HepG2 (cell line): ENCODE results near the gene GALNT10. TPM values are rescaled to one million over a fixed set of nuclear protein-coding genes. Genes with fewer than 3 reads are reported as not detected.

Experiments
- ATAC-seq: fragments of 200-7000 bp; cut with Tn5 transposase; 3 replicates; pipeline ENCODE4 v1.9.1; 2020; ENCODE audit warnings: mild to moderate bottlenecking, moderate library complexity
- BruUV-seq: library from RNA; stranded (reverse); fragments of 400-500 nt; replicated peaks from 2 replicates; lab custom pipeline; 2021; lab: Mats Ljungman, UMichigan
- CTCF ChIA-PET: fragments of 300-600 bp; formaldehyde crosslinking; extraction: SDS; loops from one replicate; lab custom pipeline; 2021; ENCODE audit warnings: low total read pairs, inconsistent platforms, low intra/inter-chr PET ratio; lab: Yijun Ruan, JAX
- POLR2A ChIA-PET: fragments of 350-600 bp; sonication (Branson Sonifier 250); formaldehyde crosslinking; loops from one replicate; lab custom pipeline; 2020; ENCODE audit warnings: antibody characterized with exemption, inconsistent platforms; lab: Yijun Ruan, JAX
- DNase-seq: peaks from one replicate; pipeline ENCODE4 v3.0.0-alpha.2; 2015; ENCODE audit warnings: low spot score
- FAIRE-seq: peaks from 3 replicates; lab custom pipeline; 2011; peaks lifted over from hg19 to GRCh38; lab: Jason Lieb, UNC
- H2AFZ ChIP-seq: one replicate; pipeline ENCODE4 v1.6.1; 2011; ENCODE audit warnings: low read length, inconsistent platforms
- H3K27ac ChIP-seq: fragments of 300-600 bp; 3 replicates; pipeline ENCODE4 v1.8.0; 2011; ENCODE audit warnings: mixed run types, mild to moderate bottlenecking, mixed read lengths, low read length, inconsistent platforms; ENCODE audit not compliant: insufficient read depth; ENCODE audit errors: extremely low read length
- H3K27me3 ChIP-seq, 2 experiments: fragments of 200-600 bp in 1 of 2; 2 replicates in 1 of 2; 3 replicates in 1 of 2; pipeline versions ENCODE4 v1.6.0 to v1.8.0; 2011; ENCODE audit warnings: low read length in 2 of 2, mild to moderate bottlenecking in 2 of 2, moderate library complexity in 2 of 2, inconsistent platforms in 1 of 2; ENCODE audit not compliant: insufficient read depth in 2 of 2, control insufficient read depth in 1 of 2
- H3K36me3 ChIP-seq, 2 experiments: fragments of 200-600 bp in 1 of 2; replicated peaks in 1 of 2; 2 replicates in 1 of 2; 3 replicates in 1 of 2; pipeline versions ENCODE4 v1.5.1 to v1.8.0; 2011; ENCODE audit warnings: low read length in 2 of 2, inconsistent platforms in 1 of 2; ENCODE audit not compliant: insufficient read depth in 2 of 2, control insufficient read depth in 1 of 2
- H3K4me1 ChIP-seq: 2 replicates; pipeline ENCODE4 v1.5.1; 2012; ENCODE audit warnings: low read length, inconsistent platforms; ENCODE audit not compliant: insufficient read depth
- H3K4me2 ChIP-seq: 2 replicates; pipeline ENCODE4 v1.6.0; 2011; ENCODE audit warnings: low read depth, low read length, inconsistent platforms
- H3K4me3 ChIP-seq, 3 experiments: fragments of 200-600 bp in 1 of 3; sonication (generic), shearing (Covaris generic) in 1 of 3; replicated peaks in 1 of 3; 2 replicates each; pipeline ENCODE4 v1.5.1; 2011 to 2016; ENCODE audit warnings: low read length in 3 of 3, inconsistent platforms in 2 of 3, low read depth in 2 of 3, mild to moderate bottlenecking in 2 of 3, control low read depth in 1 of 3, mixed read lengths in 1 of 3; ENCODE audit not compliant: insufficient read depth in 1 of 3
- H3K79me2 ChIP-seq: one replicate; pipeline ENCODE4 v1.6.1; 2011; ENCODE audit warnings: low read length, inconsistent platforms; ENCODE audit not compliant: insufficient read depth
- H3K9ac ChIP-seq: 2 replicates; pipeline ENCODE4 v1.6.0; 2011; ENCODE audit warnings: mild to moderate bottlenecking, low read depth, low read length, inconsistent platforms; ENCODE audit not compliant: insufficient read depth
- H3K9me3 ChIP-seq: 2 replicates; pipeline ENCODE4 v1.5.1; 2012; ENCODE audit warnings: mild to moderate bottlenecking, low read length
- H4K20me1 ChIP-seq: 2 replicates; pipeline ENCODE4 v1.6.0; 2011; ENCODE audit warnings: inconsistent platforms, mild to moderate bottlenecking, low read length, moderate library complexity; ENCODE audit not compliant: insufficient read depth
- KLF15 ChIP-seq: sonication (generic); formaldehyde crosslinking; IDR thresholded peaks from 2 replicates; pipeline ENCODE4 v1.8.1; 2023; ENCODE audit warnings: borderline replicate concordance, mild to moderate bottlenecking, inconsistent platforms, missing genetic modification reagents, mixed read lengths
- POLR2AphosphoS5 ChIP-seq: IDR thresholded peaks from 2 replicates; pipeline ENCODE4 v1.6.1; 2012; ENCODE audit warnings: low read depth, low read length
- TP53 ChIP-seq: sonication (generic); formaldehyde crosslinking; conservative IDR thresholded peaks from 2 replicates; pipeline ENCODE4 v1.4.0; 2020; ENCODE audit warnings: missing genetic modification reagents
- ZBTB38 ChIP-seq: sonication (generic); formaldehyde crosslinking; IDR thresholded peaks from 2 replicates; pipeline ENCODE4 v1.5.1; 2020; ENCODE audit warnings: mild to moderate bottlenecking, missing genetic modification reagents
- ZC3H4 ChIP-seq: sonication (generic); formaldehyde crosslinking; IDR thresholded peaks from 2 replicates; pipeline ENCODE4 v1.4.0; 2020; ENCODE audit warnings: missing genetic modification reagents, borderline replicate concordance
- ZFP37 ChIP-seq: sonication (generic); formaldehyde crosslinking; IDR thresholded peaks from 2 replicates; pipeline ENCODE4 v1.4.0; 2020; ENCODE audit warnings: missing genetic modification reagents, borderline replicate concordance
- ZNF205 ChIP-seq: IDR thresholded peaks from 2 replicates; pipeline ENCODE4 v1.6.1; 2018; ENCODE audit warnings: missing biosample characterization, missing genetic modification reagents
- ZNF781 ChIP-seq: sonication (generic); formaldehyde crosslinking; IDR thresholded peaks from 2 replicates; pipeline ENCODE4 v1.5.1; 2020; ENCODE audit warnings: borderline replicate concordance, mild to moderate bottlenecking, missing genetic modification reagents; ENCODE audit errors: not compliant biosample characterization
- ZNF879 ChIP-seq: sonication (generic); formaldehyde crosslinking; IDR thresholded peaks from 2 replicates; pipeline ENCODE4 v1.8.1; 2023; ENCODE audit warnings: missing genetic modification reagents
- in situ Hi-C: cut with HindIII; loops from 2 replicates; pipeline ENCODE4 v1.10.0; 2017; ENCODE audit warnings: low pct_unique_long_range_greater_than_20kb; ENCODE audit not compliant: extremely low pct_ligation_motif_present
- intact Hi-C: fragments of 100-400 bp; cut with micrococcal nuclease; formaldehyde crosslinking; loops from one replicate; pipeline ENCODE4 v1.10.0; 2022; ENCODE audit not compliant: unreplicated experiment
- polyA plus RNA-seq, 8 experiments: library from polyadenylated mRNA; depleted of rRNA in 3 of 8; stranded (reverse) in 7 of 8; unstranded in 1 of 8; fragments of >200 nt; fragmentation: Illumina TruSeq in 4 of 8; extraction: Trizol in 4 of 8; gene quantifications; 2 replicates each; pipeline versions ENCODE4 v1.2.1 to v1.2.3, GENCODE V29; 2011 to 2016; ENCODE audit warnings: low read depth in 4 of 8, missing spikeins in 1 of 8, mixed read lengths in 1 of 8; ENCODE audit not compliant: insufficient read depth in 1 of 8
- total RNA-seq, 5 experiments: library from RNA; depleted of rRNA; stranded (reverse); fragments of >200 nt; fragmentation: Illumina TruSeq; extraction: Trizol; gene quantifications; 2 replicates each; pipeline ENCODE4 v1.2.3, GENCODE V29; 2016; ENCODE audit warnings: low read depth in 1 of 5
- TF ChIP-seq, protein P1 (sequence below): sonication (generic); formaldehyde crosslinking; IDR thresholded peaks from 2 replicates; pipeline ENCODE4 v1.5.1; 2020; ENCODE audit warnings: missing genetic modification reagents, mild to moderate bottlenecking, borderline replicate concordance
- TF ChIP-seq, protein P2 (sequence below): sonication (generic); formaldehyde crosslinking; IDR thresholded peaks from 2 replicates; pipeline ENCODE4 v1.5.0; 2020; ENCODE audit warnings: mild to moderate bottlenecking, missing genetic modification reagents, borderline replicate concordance
- TF ChIP-seq, protein P3 (sequence below): sonication (generic); formaldehyde crosslinking; IDR thresholded peaks from 2 replicates; pipeline ENCODE4 v1.4.0; 2020; ENCODE audit warnings: missing genetic modification reagents

The GALNT10 gene
- total and polyA plus RNA-seq, 2 of the 13 experiments (the other 11 are each of a cell fraction or from before 2014, with no cell fraction given) = 8.1 to 11.2 TPM

DNA sequence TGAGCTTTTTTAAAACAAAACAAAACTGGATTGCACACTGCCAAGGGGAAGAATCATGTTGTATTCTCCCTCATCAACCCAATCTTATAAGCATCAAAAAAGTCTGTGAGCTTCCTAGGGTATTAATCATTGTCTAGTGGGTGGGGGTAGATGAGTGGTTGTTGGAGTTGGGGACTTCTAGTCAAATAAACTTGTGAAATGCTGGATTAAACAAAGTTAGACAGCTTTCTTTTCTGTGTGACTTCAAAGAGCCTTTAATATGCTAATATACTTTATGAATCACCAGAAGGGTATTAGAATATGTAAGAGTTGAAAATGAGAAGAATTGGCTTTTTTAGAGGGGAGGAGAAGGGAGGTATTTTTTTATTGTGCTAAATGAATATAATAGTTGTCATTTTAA is 87.7 kb downstream of the GALNT10 start (continued):
- TF ChIP-seq, protein P1, sequence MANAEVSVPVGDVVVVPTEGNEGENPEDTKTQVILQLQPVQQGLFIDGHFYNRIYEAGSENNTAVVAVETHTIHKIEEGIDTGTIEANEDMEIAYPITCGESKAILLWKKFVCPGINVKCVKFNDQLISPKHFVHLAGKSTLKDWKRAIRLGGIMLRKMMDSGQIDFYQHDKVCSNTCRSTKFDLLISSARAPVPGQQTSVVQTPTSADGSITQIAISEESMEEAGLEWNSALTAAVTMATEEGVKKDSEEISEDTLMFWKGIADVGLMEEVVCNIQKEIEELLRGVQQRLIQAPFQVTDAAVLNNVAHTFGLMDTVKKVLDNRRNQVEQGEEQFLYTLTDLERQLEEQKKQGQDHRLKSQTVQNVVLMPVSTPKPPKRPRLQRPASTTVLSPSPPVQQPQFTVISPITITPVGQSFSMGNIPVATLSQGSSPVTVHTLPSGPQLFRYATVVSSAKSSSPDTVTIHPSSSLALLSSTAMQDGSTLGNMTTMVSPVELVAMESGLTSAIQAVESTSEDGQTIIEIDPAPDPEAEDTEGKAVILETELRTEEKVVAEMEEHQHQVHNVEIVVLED (CRISPR knock-in tag) = no peak

DNA sequence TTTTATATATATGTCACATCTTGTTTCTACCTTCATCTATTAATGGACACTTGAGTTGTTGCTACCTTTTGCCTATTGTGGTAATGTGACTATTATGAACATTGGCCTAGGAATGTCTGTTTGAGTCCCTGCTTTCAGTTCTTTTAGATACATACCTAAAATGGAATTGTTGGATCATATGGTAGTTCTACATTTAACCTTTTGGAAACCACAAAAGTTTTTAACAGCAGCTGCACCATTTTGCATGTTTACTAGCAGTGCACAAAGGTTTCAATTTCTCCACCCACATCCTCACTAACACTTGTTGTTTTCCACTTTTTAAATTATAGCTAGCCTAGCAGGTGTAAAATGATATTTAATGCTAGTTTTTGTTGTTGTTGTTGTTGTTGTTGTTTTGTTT is 88.4 kb downstream of the GALNT10 start:
- H3K4me2 ChIP-seq = no peak overlapping the region
- H3K4me1 ChIP-seq = 0 out of 2 replicates have a peak, but pooled peaks cover 8% of the 10 kb centered on the region
- ChIA-PET POLR2A (no interaction called here), CTCF (no interaction called here)
- no peaks in the 10 kb centered on the region for H4K20me1 ChIP-seq
- ATAC-seq (no peak), FAIRE-seq (no peak), DNase-seq (no peak)
- no peak overlapping the region for H3K4me3 ChIP-seq
- no peak overlapping the region for H3K27ac ChIP-seq
- no peak overlapping the region for H2AFZ ChIP-seq
- no peaks in the 10 kb centered on the region for H3K79me2 ChIP-seq
- H3K36me3 ChIP-seq = no peaks in the 10 kb centered on the region
- BruUV-seq = no TSS peak
- H3K27me3 ChIP-seq = no peaks in the 10 kb centered on the region
- H3K9me3 ChIP-seq = no peaks in the 10 kb centered on the region
- in situ Hi-C loops = no loop called here
- intact Hi-C loops = no loop called here
- no peak overlapping the region for H3K9ac ChIP-seq
- no peak for TF ChIP-seq ZNF781
- no peak for TF ChIP-seq ZBTB38
- TF ChIP-seq ZC3H4 = no peak
- TF ChIP-seq ZNF205 (CRISPR knock-in tag) = no peak
- TF ChIP-seq KLF15 (CRISPR knock-in tag) = no peak
- TF ChIP-seq ZFP37 (CRISPR knock-in tag) = no peak
- no peak for TF ChIP-seq TP53 (CRISPR knock-in tag)
- TF ChIP-seq, protein P2, sequence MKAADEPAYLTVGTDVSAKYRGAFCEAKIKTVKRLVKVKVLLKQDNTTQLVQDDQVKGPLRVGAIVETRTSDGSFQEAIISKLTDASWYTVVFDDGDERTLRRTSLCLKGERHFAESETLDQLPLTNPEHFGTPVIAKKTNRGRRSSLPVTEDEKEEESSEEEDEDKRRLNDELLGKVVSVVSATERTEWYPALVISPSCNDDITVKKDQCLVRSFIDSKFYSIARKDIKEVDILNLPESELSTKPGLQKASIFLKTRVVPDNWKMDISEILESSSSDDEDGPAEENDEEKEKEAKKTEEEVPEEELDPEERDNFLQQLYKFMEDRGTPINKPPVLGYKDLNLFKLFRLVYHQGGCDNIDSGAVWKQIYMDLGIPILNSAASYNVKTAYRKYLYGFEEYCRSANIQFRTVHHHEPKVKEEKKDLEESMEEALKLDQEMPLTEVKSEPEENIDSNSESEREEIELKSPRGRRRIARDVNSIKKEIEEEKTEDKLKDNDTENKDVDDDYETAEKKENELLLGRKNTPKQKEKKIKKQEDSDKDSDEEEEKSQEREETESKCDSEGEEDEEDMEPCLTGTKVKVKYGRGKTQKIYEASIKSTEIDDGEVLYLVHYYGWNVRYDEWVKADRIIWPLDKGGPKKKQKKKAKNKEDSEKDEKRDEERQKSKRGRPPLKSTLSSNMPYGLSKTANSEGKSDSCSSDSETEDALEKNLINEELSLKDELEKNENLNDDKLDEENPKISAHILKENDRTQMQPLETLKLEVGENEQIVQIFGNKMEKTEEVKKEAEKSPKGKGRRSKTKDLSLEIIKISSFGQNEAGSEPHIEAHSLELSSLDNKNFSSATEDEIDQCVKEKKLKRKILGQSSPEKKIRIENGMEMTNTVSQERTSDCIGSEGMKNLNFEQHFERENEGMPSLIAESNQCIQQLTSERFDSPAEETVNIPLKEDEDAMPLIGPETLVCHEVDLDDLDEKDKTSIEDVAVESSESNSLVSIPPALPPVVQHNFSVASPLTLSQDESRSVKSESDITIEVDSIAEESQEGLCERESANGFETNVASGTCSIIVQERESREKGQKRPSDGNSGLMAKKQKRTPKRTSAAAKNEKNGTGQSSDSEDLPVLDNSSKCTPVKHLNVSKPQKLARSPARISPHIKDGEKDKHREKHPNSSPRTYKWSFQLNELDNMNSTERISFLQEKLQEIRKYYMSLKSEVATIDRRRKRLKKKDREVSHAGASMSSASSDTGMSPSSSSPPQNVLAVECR (CRISPR knock-in tag) = no peak
- TF ChIP-seq POLR2AphosphoS5 = no peak
- TF ChIP-seq ZNF879 (CRISPR knock-in tag) = no peak
- TF ChIP-seq, protein P3, sequence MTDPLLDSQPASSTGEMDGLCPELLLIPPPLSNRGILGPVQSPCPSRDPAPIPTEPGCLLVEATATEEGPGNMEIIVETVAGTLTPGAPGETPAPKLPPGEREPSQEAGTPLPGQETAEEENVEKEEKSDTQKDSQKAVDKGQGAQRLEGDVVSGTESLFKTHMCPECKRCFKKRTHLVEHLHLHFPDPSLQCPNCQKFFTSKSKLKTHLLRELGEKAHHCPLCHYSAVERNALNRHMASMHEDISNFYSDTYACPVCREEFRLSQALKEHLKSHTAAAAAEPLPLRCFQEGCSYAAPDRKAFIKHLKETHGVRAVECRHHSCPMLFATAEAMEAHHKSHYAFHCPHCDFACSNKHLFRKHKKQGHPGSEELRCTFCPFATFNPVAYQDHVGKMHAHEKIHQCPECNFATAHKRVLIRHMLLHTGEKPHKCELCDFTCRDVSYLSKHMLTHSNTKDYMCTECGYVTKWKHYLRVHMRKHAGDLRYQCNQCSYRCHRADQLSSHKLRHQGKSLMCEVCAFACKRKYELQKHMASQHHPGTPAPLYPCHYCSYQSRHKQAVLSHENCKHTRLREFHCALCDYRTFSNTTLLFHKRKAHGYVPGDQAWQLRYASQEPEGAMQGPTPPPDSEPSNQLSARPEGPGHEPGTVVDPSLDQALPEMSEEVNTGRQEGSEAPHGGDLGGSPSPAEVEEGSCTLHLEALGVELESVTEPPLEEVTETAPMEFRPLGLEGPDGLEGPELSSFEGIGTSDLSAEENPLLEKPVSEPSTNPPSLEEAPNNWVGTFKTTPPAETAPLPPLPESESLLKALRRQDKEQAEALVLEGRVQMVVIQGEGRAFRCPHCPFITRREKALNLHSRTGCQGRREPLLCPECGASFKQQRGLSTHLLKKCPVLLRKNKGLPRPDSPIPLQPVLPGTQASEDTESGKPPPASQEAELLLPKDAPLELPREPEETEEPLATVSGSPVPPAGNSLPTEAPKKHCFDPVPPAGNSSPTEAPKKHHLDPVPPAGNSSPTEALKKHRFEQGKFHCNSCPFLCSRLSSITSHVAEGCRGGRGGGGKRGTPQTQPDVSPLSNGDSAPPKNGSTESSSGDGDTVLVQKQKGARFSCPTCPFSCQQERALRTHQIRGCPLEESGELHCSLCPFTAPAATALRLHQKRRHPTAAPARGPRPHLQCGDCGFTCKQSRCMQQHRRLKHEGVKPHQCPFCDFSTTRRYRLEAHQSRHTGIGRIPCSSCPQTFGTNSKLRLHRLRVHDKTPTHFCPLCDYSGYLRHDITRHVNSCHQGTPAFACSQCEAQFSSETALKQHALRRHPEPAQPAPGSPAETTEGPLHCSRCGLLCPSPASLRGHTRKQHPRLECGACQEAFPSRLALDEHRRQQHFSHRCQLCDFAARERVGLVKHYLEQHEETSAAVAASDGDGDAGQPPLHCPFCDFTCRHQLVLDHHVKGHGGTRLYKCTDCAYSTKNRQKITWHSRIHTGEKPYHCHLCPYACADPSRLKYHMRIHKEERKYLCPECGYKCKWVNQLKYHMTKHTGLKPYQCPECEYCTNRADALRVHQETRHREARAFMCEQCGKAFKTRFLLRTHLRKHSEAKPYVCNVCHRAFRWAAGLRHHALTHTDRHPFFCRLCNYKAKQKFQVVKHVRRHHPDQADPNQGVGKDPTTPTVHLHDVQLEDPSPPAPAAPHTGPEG (CRISPR knock-in tag) = no peak
